Left forelimb (tissue), 1 donor: Measurements from ENCODE around the gene POU2F1.
"Not testable (repeated sequence)": the region's sequence is repeated elsewhere in the genome, so short reads cannot be mapped to it uniquely, and the experiment has no call there.

Source experiments
- DNase-seq: peaks from one replicate; pipeline ENCODE4 v3.0.0-alpha.2; 2018; ENCODE audit warnings: low spot score

Gene POU2F1

GRCh38 chr1:167231873-167232450, 11.3 kb downstream of the POU2F1 start:
- DNase-seq: no peak

GRCh38 chr1:167232801-167233200, 12.1 kb downstream of the POU2F1 start:
- no peak for DNase-seq

DNA sequence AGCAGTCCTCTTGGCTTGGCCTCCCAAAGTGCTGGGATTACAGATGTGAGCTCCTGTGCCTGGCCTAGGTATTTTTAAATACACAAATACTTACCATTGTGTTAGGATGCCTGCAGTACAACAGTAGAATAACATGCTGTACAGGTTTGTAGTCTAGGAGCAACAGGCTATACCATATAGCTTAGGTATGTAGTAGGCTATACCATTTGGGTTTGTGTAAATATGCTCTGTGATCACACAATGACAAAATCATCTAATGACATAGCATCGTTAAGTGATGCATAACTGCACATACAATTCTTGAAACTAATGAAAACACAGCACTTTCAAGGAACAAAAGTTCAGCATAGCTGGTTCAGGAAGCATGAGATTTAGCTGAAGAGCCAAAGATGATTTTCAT, 12.7 kb downstream of the POU2F1 start:
- DNase-seq: no peak

DNA sequence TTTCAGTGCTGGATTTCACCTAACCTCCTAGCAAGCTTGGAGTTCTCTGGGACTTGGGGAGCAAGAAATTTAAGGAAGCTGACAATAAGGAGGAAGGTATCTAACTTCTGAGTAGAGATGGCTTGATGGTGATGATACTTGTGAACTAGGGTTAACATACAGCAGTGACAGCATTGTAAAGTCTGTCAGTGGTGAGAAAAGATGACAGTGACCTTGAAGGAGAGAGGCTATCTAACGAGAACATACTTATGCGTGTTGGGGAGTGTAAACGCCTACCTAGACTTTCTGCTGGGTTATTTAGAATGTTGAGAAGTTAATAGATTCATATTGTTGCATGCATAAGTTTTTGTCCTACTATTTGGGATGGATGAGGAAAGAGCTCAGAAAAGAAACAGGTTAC, 16.3 kb downstream of the POU2F1 start:
- DNase-seq: no peak

DNA sequence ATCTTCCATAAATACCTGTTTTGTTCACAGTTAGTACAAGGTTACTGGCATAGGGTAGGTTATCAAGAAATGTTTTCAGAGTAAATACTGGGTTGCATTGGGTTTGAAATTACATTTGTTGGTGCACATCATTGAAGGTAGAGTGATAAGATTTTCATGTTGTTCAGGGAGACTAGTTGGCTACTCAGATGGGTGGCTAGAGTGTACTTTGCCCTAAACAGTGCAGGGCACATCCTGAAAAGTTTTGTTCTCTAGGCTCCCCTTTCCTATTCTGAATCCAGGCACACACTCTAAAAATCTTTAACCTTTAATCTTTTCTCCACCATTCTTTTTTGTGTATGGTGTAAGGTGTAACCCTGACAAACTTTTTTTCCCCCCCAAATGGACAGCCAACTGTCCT, 18.0 kb downstream of the POU2F1 start:
- DNase-seq: no peak

GRCh38 chr1:167239257-167239656, 18.6 kb downstream of the POU2F1 start:
- DNase-seq: no peak

DNA sequence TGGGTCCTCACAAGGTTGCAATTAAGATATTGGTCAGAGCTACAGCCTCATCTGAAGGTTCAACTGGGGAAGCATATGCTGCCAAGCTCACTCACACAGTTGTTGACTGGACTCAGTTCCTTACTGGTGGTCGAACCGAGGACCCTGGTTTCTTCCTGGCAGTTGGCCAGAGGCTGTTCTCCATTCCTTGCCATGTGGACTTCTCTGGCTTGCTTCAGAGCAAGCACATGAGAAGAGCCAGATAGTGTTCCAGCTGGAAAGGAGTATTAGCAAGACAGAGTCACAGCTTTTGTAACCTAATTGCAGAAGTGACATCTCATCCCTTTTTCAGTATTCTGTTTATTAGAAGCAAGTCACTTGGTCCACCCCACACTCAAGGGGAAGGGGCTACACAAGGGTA, 23.6 kb downstream of the POU2F1 start:
- no peak for DNase-seq

DNA sequence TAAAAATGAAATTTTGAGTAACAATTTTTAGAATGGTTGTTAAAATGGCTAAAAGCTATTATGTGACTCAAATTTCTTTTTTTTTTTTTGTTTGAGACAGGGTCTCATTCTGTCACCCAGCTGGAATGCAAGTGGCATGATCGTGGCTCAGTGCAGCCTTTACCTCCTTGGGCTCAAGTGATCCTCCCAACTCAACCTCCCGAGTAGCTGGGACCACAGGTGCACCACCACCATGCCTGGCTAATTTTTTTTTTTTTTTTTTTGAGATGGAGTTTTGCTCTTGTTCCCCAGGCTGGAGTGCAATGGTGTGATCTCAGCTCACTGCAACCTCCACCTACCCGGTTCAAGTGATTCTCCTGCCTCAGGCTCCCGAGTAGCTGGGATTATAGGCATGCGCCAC, 24.5 kb downstream of the POU2F1 start:
- DNase-seq: not testable (repeated sequence)

DNA sequence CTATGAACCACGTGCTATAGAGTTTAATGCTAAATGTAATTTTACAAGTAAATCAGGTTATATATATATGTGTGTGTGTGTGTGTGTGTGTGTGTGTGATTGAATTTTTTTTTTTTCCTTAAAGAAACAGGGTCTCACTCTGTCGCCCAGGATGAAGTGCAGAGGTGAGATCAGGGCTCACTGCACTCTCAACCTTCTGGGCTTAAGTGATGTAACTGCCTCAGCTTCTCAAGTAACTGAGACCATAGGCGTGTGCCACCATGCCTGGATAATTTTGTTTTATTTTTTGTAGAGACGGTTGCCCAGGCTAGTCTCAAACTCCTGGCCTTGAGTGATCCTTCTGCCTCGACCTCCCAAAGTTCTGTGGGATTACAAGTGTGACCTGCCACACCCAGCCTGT, 26.3 kb downstream of the POU2F1 start:
- DNase-seq: no peak

DNA sequence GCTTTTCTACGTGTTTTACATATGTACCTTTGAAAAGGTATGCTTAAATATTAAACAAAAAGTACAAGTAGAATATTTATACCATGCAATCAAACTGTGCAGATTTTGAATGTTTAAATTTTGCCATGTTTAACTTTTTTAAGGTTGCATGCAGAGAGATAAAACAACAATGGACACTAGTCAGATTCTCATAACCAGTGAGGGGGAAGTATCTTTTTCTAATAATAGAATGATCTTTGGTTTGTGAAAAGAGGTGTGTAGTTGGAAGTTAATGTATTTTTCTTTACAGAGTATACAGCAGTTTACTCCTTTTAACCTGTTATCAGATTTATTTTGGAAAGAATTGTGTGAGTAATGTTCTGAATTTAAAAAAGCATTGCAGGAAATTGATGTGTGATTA, 27.1 kb downstream of the POU2F1 start:
- DNase-seq: no peak

GRCh38 chr1:167248707-167249642, 28.3 kb downstream of the POU2F1 start:
- no peak for DNase-seq

- no peak for DNase-seq
Observed at GRCh38 chr1:167249702-167250101, 29.0 kb downstream of the POU2F1 start.

DNA sequence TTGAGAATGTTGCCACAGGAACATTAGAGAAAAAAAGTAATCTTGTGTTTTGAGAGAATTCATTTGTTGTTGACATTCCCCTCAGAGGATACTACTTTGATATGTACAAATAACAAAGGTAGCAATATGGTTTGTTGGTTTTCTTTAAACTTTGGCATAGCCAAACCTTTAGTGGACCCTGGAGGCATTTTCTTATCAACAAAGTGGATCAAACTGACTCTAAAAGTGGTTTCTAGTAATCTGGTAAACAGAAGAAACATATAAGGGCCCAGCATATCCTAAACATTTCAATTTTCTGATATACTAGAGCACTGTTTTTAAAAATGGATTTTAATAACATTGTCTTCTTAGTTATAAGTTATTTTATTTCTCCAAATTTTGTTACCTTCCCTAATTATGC, 29.8 kb downstream of the POU2F1 start:
- no peak for DNase-seq

DNA sequence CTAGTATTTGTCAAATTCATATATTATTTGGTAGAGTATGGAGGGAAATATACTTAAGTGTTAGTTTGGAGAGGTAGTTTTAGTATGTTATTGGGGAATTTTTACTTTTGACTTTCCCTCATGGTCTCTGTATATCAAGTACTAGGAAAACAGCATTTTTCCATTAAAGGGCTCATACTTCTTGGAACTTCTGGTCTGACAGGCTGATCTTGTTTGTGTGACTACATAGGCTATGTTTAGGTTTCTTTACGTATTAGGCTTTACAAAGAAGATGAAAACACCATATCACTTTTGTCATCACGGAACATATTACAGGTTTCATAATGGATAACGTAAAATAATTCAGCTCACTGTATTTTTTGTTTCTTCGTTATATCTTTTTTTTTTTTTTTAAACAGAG, 30.8 kb downstream of the POU2F1 start:
- DNase-seq: no peak

- DNase-seq: no peak
Observed at GRCh38 chr1:167252986-167253385, 32.3 kb downstream of the POU2F1 start.

- no peak for DNase-seq
Observed at GRCh38 chr1:167258858-167259257, 38.2 kb downstream of the POU2F1 start.

GRCh38 chr1:167262836-167263235, 42.1 kb downstream of the POU2F1 start:
- no peak for DNase-seq

- DNase-seq: no peak
Observed at GRCh38 chr1:167263344-167263743, 42.7 kb downstream of the POU2F1 start.

- no peak for DNase-seq
Observed at GRCh38 chr1:167263819-167264464, 43.3 kb downstream of the POU2F1 start.

DNA sequence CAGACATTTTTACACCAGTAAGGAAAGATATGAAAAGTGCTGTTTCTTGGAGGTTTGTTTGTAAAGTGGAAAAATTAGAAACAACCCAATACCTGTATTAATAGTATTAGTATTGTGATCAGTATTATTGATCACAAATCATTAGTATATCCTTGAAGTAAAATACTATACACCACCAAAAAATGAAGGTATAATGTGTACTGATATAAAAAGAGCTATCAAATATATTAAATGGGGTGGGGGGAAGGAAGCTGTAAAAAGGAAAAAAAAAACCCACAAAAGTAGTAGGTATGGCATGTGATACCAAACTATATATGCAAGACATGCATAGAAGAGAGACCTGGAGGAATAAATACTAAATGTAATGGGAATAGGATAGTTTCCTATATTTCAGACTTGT, 46.3 kb downstream of the POU2F1 start:
- DNase-seq: no peak

DNA sequence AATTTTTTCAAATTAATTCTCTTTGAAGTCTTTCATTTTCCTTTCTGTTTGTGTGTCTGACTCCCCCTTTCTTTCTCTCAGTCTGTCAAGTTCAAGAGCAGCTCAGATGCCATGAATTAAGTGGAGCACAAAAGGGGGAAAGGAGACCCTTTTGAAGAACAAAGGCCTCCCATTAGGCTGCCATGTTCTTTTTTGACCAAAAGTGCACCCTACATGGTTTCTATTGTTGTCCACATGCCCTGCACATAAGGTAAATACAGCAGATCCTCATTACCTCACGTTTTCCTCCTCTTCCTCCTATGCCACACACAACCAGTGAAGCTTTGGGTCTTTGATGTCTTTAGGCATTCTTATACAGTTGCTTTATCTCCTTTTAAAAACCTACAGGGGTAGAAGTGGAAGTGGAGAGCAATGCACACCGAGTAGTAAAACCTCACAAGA, 47.7 kb downstream of the POU2F1 start:
- DNase-seq: no peak

- DNase-seq: no peak
Observed at GRCh38 chr1:167270349-167271092, 49.8 kb downstream of the POU2F1 start.
